HG03196 (cell line): Measurements from ENCODE around the gene CEP72.
"Not testable (repeated sequence)": the region's sequence is repeated elsewhere in the genome, so short reads cannot be mapped to it uniquely, and the experiment has no call there.

Source experiments
- ATAC-seq: cut with Tn5 transposase; IDR thresholded peaks from one replicate; pipeline ENCODE4 v1.9.1; 2021; ENCODE audit not compliant: unreplicated experiment

CEP72 gene

DNA sequence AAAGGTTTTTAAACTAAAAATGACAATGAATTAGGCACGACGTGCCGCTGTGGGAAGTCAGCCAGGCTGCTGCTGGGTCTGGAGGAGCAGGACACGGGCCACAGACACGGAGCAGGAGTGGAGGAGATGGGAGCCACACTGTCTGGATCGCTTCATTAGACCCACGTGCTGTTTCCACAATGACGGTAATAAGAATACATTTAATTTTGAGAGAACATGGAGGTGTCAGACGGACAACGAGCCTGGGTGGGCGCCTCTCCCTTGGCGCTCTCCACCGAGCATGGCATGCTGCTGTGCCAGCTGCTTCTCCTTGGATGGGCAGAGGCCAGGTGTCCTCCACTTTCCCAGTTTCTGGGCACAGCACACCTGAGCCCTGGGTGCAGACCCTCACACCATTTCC lies 68.7 kb downstream of the CEP72 start:
- not testable (repeated sequence) for ATAC-seq

DNA sequence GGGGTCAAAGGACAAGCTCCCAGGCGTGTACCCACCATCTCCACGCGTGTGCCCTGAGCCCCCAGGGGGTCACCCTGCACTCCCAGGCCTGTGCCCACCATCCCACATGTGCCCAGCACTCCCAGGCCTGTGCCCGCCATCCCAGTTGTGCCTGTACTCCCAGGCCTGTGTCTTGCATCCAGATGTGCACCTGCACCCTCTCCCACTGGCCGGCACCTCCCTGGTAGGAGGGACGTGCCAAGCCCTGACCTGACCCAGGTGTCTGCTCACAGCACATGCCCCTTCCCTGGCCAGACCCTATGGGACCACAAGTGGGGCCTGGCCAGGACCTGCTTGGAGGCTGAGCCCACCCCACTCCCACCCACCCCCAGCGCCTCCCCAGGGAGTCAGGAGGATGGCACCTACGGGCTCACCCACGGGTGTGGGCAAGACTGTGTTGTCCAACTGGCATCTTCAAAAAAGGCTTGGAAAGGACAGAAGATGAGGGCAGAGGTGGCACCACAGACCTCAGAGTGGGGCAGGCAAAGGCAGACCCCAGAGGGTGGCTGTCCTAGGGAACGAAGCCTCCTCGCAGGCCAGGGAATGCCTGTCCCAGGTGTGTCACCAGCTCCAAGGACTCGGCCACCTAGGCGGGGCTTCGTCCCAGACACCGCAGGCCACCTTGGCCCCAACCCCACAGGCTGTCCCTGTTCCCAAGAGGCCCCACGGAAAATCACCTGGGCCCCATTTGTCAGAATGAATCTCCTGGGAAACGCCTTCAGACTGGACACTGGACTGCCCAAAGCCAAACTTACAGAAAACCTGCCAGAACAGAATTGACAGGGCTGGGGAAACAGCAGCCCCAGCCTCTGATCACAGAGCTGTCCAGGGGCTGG lies 69.4 kb downstream of the CEP72 start:
- not testable (repeated sequence) for ATAC-seq

DNA sequence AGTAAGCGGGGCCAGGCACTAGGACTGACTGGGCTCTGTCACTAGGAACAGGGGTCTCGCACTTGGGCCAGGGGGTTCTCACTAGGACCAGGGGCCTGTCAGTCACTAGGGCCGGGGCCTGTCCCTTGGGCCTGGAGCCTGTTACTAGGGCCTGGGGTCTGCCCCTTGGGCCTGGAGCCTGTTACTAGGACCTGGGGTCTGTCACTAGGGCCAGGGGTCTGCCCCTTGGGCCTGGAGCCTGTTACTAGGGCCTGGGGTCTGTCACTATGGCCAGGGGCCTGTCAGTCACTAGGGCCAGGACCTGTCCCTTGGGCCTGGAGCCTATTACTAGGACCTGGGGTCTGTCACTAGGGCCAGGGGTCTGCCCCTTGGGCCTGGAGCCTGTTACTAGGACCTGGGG lies 70.1 kb downstream of the CEP72 start:
- ATAC-seq: not testable (repeated sequence)

DNA sequence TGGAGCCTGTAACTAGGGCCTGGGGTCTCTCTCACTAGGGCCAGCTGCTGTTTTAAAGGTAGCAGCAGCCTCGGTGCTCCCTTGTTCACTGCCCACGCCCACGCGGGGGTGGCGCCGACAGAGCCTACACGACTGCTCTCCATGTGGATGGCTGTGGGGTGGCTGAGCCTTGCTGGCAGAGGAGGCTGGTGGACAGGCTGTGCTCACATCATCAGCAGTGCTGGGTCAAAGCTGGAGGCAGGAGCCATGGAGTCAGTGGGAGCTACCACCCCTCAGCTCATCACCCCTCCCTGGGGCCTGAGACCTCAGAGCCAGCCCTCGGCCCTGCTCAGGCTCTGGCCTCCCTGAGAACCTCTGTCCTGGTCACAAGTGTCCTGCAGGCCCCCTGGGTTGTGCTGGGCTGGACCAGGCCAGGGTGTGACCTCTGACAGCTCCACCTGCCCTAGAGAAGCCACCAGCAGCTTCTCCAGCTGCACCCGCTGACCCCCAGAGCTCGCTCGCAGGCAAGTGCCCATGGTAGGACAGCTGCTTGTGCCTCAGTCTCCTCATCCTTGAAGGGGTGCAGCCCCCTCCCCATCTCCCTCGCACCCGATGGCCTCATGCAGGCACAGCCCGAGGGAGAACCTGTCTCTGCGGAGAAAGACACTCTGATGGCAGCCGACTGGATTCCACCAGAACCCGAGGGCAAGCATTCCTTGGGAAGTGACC lies 70.7 kb downstream of the CEP72 start:
- not testable (repeated sequence) for ATAC-seq

DNA sequence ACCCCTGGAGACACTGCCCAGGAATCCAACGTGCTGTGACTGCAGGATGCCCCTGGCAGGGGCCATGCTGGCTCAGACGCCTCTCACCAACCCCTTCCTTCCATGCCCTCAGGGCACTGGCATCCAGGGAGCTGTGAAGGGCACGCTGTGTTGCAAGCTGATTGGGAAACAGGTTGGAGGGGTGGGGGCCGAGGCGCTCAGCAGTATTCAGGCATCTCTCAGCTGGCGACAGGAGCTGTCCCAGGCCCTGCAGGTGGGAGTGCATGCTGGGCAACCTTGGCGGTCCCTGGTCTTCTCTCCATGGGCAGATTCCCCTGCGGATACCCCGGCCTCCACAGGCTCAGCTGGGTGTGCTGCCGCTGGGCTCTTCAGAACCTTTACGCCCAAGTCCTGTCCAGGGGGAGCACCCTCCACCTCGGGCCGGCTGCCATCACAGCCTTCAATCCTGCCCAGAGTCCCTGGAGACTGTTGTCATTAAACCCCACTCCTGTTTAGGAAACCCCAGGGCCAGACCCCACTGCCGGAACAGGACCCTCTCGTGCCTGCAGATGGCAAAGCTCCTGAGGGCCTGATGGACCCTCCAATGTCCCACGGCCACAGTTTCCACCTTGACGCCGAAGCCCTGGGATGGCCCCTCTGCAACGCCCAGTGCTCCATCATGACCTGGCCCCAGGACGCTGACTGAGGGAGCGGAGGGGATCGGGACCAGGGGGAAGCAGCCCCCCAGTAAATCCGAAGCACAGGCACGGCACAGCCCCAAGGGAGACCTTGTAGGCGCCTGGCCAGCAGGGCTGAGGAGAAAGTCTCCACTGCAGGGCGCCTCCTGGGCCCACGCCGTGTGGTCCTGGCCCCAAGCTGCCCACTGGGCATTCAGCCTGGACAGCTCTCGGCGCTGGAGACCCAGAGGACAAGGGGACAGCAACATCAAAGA lies 71.7 kb downstream of the CEP72 start:
- ATAC-seq: no peak

DNA sequence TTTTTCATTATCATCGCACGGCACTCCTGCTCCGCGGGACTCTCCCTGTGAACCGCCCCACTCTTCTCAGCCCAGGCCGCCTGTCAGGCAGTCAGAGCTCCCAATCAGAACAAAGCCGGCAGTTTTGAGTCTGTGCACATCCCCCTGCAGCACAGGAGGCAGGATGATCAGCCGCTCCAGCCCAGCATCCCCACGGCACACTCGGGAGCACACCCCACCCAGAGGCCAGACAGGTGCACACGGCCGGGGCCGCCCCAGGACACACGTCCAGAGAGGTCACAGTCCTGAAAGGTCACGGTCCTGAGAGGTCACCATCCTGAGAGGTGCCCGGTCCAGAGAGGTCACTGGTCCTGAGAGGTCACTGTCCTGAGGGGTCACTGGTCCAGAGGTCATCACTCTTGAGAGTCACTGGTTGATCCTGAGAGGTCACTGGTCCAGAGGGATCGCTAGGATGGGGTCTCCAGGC lies 72.6 kb downstream of the CEP72 start:
- ATAC-seq: no peak

DNA sequence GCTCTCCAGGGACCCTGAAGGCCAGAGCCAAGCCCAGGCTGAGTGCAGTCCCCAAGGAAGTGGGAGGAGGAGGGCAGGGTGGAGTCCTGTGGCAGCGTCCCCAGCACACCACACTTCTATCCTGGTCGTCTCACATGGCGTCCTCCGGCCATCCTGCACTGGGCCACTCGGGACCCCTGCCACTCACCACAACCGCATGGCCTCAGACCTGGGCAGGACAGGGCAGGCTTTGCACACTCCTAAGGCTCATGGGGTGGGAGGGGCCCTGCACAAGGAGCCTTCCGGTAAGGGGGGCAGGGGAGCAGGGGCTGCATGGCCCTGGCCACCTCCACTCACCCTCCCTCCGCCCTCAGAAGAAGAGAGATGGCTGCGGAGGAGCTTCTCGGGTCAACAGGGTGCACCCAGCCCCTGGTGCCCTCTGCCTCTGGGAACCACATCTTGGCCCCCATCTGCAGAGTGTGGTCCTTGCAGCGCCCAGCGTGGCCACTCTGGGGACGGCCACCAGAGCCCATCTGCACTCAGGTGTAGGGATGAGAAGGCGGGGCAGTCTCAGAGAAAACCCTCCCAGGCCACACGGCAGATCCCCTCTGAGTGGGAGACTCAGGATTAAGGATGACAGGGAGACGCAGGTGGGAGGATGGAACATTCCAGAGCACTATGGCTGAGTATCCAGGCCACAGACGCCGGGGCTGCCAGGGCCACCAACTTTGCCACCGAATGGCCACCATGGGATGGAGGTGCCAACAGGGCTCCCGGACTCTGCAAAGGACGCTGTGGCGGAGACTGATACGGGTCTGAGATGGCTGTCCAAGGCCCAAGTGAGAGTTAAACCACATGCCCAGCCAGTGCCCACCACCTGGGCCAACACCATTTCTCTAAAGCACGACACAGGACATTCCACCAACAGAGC lies 73.4 kb downstream of the CEP72 start:
- no peak for ATAC-seq

DNA sequence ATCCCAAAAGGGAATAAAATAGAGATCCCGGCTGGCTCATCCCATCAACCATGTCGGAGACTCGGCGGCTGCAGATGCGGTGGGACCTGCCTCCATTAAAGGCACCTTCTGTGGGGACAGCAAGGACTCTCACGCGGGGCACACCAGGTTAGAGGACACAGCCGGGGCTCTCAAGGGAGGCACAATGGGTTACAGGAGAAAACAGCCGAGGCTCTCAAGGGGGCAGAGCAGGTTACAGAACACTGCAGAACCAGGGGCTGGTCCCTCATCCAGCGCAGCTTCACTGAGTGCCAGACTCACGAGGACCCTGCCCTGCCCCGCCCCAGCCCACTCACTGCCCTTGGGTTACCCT lies 74.0 kb downstream of the CEP72 start:
- not testable (repeated sequence) for ATAC-seq

DNA sequence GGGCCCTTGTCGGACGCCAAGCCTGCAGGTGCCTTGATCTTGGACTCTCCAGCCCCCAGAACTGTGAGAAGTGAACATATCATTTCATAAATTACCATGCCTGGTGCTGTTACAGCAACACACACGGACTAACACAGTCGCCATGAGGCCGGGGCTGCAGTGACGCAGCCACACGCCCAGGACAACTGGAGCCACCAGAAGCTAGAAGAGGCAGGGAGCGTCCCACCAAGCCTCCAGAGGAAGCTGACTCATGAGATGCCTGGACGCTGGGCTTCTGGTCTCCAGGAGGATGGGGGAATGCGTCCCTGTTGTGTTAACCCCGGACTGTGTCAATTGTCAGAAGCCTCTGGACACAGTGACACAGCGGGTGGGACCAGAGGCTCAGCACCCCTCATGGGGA lies 74.8 kb downstream of the CEP72 start:
- ATAC-seq: not testable (repeated sequence)

DNA sequence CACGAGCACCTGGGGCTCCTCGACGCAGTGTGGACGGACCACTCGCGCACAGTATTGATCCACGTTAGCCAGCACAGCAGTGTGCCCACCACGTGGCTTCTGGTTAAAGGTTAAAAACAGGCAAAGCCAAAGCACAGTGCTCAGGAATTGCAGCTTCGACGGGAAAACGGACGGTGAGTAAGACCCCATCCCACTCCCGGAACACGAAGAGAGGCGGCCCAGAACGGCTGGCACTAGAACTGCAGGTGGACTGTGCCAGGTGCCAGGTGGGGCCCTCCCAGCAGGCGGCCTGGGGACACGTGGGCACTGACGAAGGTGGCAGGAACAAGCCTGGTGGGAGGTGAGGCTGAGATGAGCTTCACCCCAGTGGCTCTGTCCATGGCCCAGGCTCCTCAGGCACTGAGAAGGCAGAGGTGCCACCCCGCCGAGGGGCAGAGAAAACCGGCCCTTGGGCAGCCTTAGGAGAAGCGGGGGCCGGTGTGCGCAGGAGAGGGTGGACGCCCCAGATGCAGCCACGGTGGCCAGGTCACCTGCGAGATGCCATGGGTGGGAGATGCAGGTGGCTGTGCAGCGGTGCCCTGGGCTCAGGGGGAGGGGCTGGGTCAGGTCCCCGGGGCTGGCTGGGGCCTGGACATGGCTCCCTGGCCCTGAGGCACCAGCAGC lies 76.3 kb downstream of the CEP72 start:
- not testable (repeated sequence) for ATAC-seq

DNA sequence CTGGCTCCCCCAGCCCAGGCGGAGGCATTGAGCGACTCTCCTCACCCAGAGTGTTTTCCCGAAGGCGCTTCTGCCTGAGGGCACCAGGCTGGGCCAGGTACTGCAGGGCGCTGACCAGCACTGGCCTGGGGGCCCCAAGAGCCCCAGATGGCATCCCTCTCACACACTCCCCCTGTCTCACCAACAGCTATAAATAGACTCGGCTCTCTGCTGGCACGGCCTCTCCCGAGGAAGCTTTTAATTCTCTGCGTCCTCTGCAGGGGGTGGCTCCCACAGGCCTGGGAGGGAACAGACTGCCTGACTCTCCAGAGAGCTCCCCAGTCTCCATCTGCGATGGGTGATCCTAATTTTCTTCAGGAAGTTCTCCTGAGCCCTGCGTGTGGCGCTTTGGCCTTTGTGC lies 78.2 kb downstream of the CEP72 start:
- ATAC-seq: not testable (repeated sequence)

DNA sequence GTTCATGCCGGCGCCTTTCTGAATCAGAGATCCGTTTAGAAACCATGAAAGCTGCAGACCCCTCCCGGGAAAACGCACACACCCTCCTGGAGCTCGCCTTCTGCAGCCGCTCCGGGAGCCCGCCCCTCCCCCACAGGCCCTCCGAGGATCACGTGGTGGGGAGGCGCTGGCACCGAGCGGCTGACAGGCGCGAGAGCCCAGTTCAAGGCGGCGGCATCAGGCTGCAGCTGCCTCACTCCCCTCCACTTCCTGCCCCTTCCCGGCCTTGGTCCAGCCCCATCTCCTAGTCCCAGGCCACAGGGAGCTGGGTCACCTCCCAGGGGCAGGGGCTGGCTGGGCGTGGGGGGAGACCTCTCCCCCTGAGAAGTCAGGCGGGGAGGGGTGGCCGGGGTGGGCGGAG lies 78.9 kb downstream of the CEP72 start:
- ATAC-seq: not testable (repeated sequence)

DNA sequence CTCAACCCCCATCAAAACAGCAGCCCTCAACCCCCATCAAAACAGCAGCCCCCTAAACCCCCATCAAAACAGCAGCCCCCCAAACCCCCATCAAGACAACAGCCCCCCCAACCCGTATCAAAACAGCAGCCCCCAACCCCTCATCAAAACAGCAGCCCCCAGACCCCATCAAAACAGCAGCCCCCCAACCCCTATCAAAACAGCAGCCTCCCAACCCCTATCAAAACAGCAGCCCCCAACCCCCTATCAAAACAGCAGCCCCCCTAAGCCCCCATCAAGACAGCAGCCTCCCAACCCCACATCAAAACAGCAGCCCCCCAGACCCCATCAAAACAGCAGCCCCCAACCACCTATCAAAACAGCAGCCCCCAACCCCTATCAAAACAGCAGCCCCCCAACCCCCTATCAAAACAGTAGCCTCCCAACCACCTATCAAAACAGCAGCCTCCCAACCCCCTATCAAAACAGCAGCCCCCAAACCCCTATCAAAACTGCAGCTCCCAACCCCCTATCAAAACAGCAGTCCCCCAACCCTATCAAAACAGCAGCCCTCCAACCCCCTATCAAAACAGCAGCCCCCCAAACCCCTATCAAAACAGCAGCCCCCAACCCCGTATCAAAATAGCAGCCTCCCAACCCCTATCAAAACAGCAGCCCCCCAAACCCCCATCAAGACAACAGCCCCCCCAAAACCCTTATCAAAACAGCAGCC lies 79.8 kb downstream of the CEP72 start:
- no peak for ATAC-seq

DNA sequence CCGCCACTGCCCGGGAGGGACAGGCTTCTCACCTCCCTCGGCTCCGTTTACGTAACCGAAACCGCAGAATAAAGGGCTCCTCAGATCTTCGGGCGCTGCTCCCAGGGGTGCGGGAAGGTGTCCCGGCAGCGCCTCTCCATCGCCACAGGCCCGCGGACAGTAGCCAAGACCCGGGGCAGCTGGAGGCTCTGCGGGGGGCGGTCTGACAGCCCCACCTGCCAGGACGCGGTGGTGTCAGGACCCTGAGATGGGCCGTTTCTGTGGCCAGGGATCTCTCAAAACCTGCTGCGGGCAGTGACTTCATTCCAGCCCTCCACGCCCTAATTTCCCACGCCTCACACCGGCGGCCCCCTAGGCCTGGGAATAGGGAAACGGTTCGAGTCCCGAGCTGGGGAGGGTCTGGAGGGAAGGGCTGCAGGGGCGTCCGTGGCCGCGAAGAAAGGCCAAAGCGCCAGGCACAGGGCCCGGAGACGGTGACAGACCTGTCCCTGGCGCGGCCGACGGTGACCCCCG lies 80.4 kb downstream of the CEP72 start:
- not testable (repeated sequence) for ATAC-seq

DNA sequence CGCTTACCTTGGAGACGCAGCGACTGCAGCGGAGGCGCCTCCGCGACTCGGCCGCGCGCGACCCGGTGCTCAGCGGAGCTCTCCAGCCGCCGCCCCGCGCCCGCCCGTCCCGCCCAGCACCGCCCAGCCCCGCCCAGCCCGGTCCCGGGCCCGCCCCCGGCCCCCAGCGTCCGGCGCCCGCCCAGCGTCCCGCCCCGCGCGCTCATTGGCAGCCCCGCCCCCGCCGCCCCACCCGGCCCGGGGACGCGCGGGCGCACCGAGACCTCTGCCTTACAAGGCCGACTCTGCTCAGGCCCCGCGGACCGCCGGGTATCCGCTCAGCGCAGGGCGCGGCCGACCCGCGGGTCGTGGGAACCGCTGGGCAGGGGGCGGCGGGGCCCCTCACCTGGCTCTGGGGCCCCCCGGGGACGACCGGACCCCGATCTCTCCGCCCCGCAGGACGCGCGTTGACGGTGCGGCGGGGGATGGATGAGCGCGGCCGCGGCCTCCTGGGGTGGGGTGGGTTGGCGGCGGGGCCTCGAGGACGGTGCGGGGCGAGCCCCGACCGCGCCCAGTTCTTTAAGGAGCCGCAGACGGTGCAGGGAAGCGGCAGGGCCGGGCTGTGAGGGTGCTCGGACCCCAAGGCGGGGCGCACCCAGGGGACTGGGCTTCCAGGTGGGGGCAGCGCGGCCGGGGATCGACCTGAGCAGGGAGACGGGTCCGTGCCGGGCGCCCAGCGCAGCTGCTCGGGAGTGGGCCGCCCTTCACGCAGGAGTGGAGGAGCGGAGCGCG lies 81.3 kb downstream of the CEP72 start, which contains the start of gene TPPP:
TSS of gene TPPP (minus strand) at position 82 of the 771 bp plus-strand sequence. CDS start 15,292 bp downstream, outside the sequence.
- ATAC-seq: peak; percentile 66

DNA sequence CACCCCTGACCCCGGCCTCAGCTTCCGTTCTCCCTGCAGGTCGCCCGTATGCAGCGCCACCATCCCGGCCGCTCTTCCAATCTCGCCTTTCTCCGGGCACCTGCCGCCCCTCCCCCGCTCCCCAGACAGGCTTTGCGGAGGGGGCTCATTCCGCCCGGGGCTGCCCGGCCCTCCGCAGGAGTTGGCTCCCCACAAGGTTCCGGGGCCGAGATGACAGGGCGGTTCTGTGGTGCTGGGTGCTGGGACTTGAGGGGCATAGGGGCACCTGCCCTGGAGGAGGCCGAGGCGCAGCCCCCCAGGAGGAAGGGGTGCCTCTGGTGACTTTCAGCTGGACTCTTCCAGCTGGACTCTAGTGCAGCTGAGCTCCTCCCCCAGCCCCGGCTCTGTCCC lies 81.9 kb downstream of the CEP72 start:
- ATAC-seq: not testable (repeated sequence)

DNA sequence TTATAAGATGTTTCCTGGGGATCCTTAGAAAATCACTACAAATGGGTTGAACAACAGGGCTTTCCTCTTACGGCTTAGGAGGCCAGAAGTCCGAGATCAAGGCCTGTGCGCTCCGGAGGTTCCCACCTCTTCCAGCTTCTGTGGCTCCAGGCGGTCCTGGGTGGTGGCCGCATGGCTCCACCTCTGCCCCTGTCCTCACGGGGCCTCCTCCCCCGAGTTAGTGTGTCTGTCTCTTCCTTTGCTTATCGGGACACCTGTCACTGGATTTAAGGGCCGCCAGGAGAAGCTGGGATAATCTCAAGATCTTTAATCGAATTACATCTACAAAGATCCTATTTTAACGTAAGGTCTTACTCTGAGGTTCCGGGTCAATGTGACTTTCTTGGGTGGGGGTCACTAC lies 83.3 kb downstream of the CEP72 start:
- not testable (repeated sequence) for ATAC-seq

DNA sequence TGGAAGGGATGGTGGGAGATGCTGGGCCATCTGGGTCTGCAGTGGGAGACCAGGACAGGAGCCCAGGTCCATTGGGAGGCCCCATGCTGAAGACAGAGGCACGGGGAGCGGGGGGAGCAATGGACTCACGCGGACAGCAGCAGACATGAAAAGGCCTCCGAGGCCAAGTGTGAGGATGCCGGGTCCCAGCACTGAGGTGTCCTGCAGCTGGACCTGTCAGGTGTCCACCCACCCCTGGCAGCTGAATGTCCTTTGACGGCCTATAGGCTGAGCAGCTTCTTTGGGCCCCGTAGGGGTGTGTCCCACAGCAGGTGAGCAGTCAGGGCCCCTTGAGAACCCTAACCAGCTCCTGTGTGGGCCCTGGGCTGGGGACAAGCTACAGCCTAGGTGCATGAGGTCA lies 84.1 kb downstream of the CEP72 start:
- ATAC-seq: not testable (repeated sequence)
